ENCODE results near the gene OSER1.

DNA sequence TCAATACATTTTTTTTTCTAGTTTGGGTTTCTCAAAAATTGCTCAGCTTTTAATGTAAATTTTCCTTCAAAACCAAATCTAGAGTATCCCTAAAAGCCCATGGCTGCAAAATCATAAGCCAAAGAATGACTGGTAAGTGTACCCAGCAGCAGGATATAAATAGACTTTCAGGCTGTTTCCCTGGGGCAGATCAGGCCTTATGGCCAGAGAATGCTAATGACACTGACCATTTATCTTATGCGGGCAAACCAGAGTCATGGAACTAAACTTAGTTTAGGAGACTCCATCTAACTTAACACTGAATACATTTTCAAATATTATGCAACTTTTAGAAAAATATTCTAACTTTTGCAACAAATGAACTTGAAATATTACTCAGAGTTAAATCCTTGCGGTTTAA, 7.4 kb downstream of the OSER1 start:
- TF ChIP-seq ESRRA (CRISPR knock-in tag; IDR thresholded peaks at IDR 0.05; ENCODE audit: borderline replicate concordance) (no peak), STAT6 (CRISPR knock-in tag; conservative IDR thresholded peaks at IDR 0.05; ENCODE audit: low read depth) (no peak), E2F5 (CRISPR knock-in tag; IDR thresholded peaks at IDR 0.05) (no peak), E2F4 (CRISPR knock-in tag; IDR thresholded peaks at IDR 0.05; ENCODE audit: borderline replicate concordance, low read depth) (no peak), FOXK1 (CRISPR knock-in tag; IDR thresholded peaks at IDR 0.05) (no peak), ETV6 (CRISPR knock-in tag; IDR thresholded peaks at IDR 0.05) (no peak)
- TF ChIP-seq, protein P1, sequence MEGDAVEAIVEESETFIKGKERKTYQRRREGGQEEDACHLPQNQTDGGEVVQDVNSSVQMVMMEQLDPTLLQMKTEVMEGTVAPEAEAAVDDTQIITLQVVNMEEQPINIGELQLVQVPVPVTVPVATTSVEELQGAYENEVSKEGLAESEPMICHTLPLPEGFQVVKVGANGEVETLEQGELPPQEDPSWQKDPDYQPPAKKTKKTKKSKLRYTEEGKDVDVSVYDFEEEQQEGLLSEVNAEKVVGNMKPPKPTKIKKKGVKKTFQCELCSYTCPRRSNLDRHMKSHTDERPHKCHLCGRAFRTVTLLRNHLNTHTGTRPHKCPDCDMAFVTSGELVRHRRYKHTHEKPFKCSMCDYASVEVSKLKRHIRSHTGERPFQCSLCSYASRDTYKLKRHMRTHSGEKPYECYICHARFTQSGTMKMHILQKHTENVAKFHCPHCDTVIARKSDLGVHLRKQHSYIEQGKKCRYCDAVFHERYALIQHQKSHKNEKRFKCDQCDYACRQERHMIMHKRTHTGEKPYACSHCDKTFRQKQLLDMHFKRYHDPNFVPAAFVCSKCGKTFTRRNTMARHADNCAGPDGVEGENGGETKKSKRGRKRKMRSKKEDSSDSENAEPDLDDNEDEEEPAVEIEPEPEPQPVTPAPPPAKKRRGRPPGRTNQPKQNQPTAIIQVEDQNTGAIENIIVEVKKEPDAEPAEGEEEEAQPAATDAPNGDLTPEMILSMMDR (IDR thresholded peaks at IDR 0.05) = no peak
- TF ChIP-seq, protein P2, sequence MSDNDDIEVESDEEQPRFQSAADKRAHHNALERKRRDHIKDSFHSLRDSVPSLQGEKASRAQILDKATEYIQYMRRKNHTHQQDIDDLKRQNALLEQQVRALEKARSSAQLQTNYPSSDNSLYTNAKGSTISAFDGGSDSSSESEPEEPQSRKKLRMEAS (CRISPR knock-in tag; IDR thresholded peaks at IDR 0.05) = no peak
